ENCODE measurements around the gene C1orf174. TPM values are rescaled to one million over a fixed set of nuclear protein-coding genes. Genes with fewer than 3 reads are reported as not detected.
A peak's percentile ranks its signal among the peaks of the same experiment; 100 is the strongest.

The C1orf174 gene
- polyA plus RNA-seq, 1 donor from 2014 or later = 28.2 TPM

DNA sequence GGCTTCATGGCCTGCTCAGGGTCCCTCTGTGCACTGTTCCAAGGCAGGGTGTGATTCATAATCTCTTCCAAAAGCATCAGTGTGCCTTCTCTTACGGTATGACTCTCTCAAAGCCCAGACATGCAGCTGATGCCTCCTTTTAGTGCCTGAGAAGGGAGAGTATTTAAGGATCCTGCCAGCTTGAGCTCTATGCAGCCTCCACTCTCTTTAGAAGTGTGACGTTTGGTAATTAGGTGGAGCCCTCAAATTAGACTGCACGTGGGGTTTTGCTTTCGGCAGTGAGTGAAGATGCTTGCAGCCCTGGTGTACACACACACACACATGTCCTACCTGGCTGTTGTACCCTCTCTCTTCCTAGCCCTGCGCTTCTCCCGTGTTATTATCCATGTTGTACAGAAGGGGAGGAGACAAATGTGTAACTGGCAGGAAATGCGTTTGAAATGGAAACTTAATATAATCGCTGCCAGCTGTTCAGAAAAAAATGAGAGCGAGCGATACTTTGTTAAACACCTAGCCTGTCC, 2.6 kb upstream of the C1orf174 start (continued):
- TF ChIP-seq, protein P1, sequence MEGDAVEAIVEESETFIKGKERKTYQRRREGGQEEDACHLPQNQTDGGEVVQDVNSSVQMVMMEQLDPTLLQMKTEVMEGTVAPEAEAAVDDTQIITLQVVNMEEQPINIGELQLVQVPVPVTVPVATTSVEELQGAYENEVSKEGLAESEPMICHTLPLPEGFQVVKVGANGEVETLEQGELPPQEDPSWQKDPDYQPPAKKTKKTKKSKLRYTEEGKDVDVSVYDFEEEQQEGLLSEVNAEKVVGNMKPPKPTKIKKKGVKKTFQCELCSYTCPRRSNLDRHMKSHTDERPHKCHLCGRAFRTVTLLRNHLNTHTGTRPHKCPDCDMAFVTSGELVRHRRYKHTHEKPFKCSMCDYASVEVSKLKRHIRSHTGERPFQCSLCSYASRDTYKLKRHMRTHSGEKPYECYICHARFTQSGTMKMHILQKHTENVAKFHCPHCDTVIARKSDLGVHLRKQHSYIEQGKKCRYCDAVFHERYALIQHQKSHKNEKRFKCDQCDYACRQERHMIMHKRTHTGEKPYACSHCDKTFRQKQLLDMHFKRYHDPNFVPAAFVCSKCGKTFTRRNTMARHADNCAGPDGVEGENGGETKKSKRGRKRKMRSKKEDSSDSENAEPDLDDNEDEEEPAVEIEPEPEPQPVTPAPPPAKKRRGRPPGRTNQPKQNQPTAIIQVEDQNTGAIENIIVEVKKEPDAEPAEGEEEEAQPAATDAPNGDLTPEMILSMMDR (IDR thresholded peaks at IDR 0.05; ENCODE audit: poor library complexity, severe bottlenecking) = no peak

DNA sequence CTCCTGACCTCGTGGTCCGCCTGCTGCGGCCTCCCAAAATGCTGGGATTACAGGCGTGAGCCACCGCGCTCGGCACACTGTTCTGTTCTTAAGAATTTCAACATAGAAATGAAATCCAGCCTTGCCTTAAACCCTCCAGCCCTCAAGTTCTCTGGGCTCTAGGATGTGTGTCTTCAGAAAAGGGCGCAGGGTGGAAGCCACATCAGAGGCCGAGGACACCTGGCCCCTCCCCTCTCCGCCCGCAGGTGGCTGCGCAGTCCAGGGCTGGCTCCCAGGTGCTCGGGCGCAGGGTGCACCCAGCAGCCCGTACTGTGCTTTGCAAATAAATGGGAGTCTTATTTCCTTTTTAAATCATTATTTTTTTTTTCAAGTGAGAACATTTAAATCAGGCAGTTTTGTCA, 2.0 kb upstream of the C1orf174 start:
- no peaks in the 10 kb centered on the region for H4K20me1 ChIP-seq (ENCODE audit: insufficient read depth)
- H3K4me2 ChIP-seq (ENCODE audit: low read length) = no peak overlapping the region
- no peaks in the 10 kb centered on the region for H3K36me3 ChIP-seq (ENCODE audit: insufficient read depth, low read length)
- H3K79me2 ChIP-seq (replicated peaks; ENCODE audit: insufficient read depth, low read length) = peaks cover 26% of the 10 kb centered on the region
- no peak overlapping the region for H3K4me3 ChIP-seq (ENCODE audit: low read length)
- no peak overlapping the region for H3K9ac ChIP-seq (ENCODE audit: low read length)
- H2AFZ ChIP-seq (ENCODE audit: low read depth, low read length) = no peak overlapping the region
- no peak overlapping the region for H3K27ac ChIP-seq (ENCODE audit: low read length)
- H3F3A ChIP-seq (ENCODE audit: insufficient read depth, low read length, poor library complexity, severe bottlenecking) = no peaks in the 10 kb centered on the region
- no peaks in the 10 kb centered on the region for H3K9me3 ChIP-seq (ENCODE audit: low read length)
- no peaks in the 10 kb centered on the region for H3K27me3 ChIP-seq (ENCODE audit: insufficient read depth, low read depth, low read length)
- no peaks in the 10 kb centered on the region for H3K9me2 ChIP-seq (ENCODE audit: insufficient read depth, low read length)
- no peak for TF ChIP-seq POLR2AphosphoS5 (IDR thresholded peaks at IDR 0.05)
- no peak for TF ChIP-seq SMC3 (conservative IDR thresholded peaks at IDR 0.05; ENCODE audit: poor library complexity)
- no peak for TF ChIP-seq EP300 (conservative IDR thresholded peaks at IDR 0.05; ENCODE audit: poor library complexity, severe bottlenecking)
- TF ChIP-seq TAF1 (IDR thresholded peaks at IDR 0.05; ENCODE audit: low read depth) = no peak
- TF ChIP-seq RAD21 (conservative IDR thresholded peaks at IDR 0.05) = no peak
- TF ChIP-seq, protein P1 (IDR thresholded peaks at IDR 0.05; ENCODE audit: poor library complexity, severe bottlenecking) = no peak
- TF ChIP-seq, protein P2, sequence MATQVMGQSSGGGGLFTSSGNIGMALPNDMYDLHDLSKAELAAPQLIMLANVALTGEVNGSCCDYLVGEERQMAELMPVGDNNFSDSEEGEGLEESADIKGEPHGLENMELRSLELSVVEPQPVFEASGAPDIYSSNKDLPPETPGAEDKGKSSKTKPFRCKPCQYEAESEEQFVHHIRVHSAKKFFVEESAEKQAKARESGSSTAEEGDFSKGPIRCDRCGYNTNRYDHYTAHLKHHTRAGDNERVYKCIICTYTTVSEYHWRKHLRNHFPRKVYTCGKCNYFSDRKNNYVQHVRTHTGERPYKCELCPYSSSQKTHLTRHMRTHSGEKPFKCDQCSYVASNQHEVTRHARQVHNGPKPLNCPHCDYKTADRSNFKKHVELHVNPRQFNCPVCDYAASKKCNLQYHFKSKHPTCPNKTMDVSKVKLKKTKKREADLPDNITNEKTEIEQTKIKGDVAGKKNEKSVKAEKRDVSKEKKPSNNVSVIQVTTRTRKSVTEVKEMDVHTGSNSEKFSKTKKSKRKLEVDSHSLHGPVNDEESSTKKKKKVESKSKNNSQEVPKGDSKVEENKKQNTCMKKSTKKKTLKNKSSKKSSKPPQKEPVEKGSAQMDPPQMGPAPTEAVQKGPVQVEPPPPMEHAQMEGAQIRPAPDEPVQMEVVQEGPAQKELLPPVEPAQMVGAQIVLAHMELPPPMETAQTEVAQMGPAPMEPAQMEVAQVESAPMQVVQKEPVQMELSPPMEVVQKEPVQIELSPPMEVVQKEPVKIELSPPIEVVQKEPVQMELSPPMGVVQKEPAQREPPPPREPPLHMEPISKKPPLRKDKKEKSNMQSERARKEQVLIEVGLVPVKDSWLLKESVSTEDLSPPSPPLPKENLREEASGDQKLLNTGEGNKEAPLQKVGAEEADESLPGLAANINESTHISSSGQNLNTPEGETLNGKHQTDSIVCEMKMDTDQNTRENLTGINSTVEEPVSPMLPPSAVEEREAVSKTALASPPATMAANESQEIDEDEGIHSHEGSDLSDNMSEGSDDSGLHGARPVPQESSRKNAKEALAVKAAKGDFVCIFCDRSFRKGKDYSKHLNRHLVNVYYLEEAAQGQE (IDR thresholded peaks at IDR 0.05; ENCODE audit: borderline replicate concordance) = no peak

DNA sequence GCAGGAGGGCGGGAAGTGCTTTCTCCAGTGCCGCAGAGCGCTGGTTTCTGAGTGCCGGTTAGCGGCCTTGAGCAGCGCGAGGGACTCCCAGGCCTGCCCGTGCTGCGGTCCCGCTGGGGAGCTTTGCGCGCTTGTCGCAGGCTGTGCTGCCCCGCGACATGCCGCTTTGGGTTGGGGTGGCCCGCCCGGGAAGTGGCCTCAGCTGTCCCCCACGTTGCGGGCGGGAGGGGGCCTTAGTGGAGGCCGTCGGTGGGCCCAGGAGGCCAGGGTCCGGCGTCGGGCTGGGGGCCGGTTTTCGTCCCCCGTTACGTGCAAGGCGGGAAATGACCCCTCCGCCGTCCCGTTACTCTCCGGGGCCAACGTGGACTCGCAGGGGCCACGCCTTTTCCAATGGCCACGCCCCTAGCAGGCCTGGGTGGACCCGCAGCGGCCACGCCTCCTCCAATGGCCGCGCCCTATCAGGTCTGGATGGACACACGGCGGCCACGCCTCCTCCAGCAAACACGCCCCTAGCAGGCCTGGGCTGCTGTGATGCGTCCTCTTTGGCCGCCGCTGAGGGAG, 977 bp upstream of the C1orf174 start:
- TF ChIP-seq, protein P2 (IDR thresholded peaks at IDR 0.05; ENCODE audit: borderline replicate concordance) = no peak
- peak; percentile 67 for TF ChIP-seq RAD21 (conservative IDR thresholded peaks at IDR 0.05)
- TF ChIP-seq, protein P1 (IDR thresholded peaks at IDR 0.05; ENCODE audit: poor library complexity, severe bottlenecking) = peak; percentile 3
- peak; percentile 69 for TF ChIP-seq TAF1 (IDR thresholded peaks at IDR 0.05; ENCODE audit: low read depth)
- TF ChIP-seq EZH2 (IDR thresholded peaks at IDR 0.05; ENCODE audit: borderline replicate concordance, insufficient read depth, low read length, poor library complexity, severe bottlenecking) = no peak
- TF ChIP-seq SMC3 (conservative IDR thresholded peaks at IDR 0.05; ENCODE audit: poor library complexity) = peak; percentile 68
- TF ChIP-seq POLR2AphosphoS5 (IDR thresholded peaks at IDR 0.05) = peak; percentile 78
- peak; percentile 59 for TF ChIP-seq MXI1 (conservative IDR thresholded peaks at IDR 0.05; ENCODE audit: poor library complexity, severe bottlenecking)
- TF ChIP-seq EP300 (conservative IDR thresholded peaks at IDR 0.05; ENCODE audit: poor library complexity, severe bottlenecking) = no peak
- H3K9me3 ChIP-seq (ENCODE audit: low read length) = no peaks in the 10 kb centered on the region
- no peaks in the 10 kb centered on the region for H3K9me2 ChIP-seq (ENCODE audit: insufficient read depth, low read length)
- H3K27ac ChIP-seq (ENCODE audit: low read length) = peak overlapping the region; percentile 93
- peak overlapping the region; percentile 97 for H2AFZ ChIP-seq (ENCODE audit: low read depth, low read length)
- no peaks in the 10 kb centered on the region for H3K36me3 ChIP-seq (ENCODE audit: insufficient read depth, low read length)
- H4K20me1 ChIP-seq (ENCODE audit: insufficient read depth) = no peaks in the 10 kb centered on the region
- H3K4me2 ChIP-seq (ENCODE audit: low read length) = peak overlapping the region; percentile 45
- peak overlapping the region; percentile 93 for H3K4me3 ChIP-seq (ENCODE audit: low read length)
- H3K27me3 ChIP-seq (ENCODE audit: insufficient read depth, low read depth, low read length) = no peaks in the 10 kb centered on the region
- H3K9ac ChIP-seq (ENCODE audit: low read length) = peak overlapping the region; percentile 81
- H3K79me2 ChIP-seq (replicated peaks; ENCODE audit: insufficient read depth, low read length) = peaks cover 36% of the 10 kb centered on the region
- no peaks in the 10 kb centered on the region for H3F3A ChIP-seq (ENCODE audit: insufficient read depth, low read length, poor library complexity, severe bottlenecking)

Measured in neural cell (in vitro differentiated cells).